Caco-2 (cell line): Measurements from ENCODE around the gene SH3BP4. TPM values are rescaled to one million over a fixed set of nuclear protein-coding genes. Genes with fewer than 3 reads are reported as not detected.

ENCODE experiments used
- BruUV-seq: library from RNA; stranded (reverse); fragments of 400-500 nt; replicated peaks from 2 replicates; lab custom pipeline; 2021; lab: Mats Ljungman, UMichigan
- CTCF ChIA-PET: fragments of 300-600 bp; sonication (Branson Sonifier 250); formaldehyde crosslinking; loops from one replicate; lab custom pipeline; 2022; ENCODE audit warnings: antibody characterized with exemption; lab: Charles Lee
- POLR2A ChIA-PET: fragments of 300-600 bp; sonication (Branson Sonifier 250); formaldehyde crosslinking; loops from one replicate; lab custom pipeline; 2022; ENCODE audit warnings: antibody characterized with exemption; lab: Charles Lee
- DNase-seq, 2 experiments: peaks; one replicate each; pipeline versions ENCODE4 v3.0.0 to v3.0.0-alpha.2; 2020 to 2022
- H3K27me3 ChIP-seq: replicated peaks from 2 replicates; pipeline ENCODE4 v1.6.0; 2011; ENCODE audit warnings: low read length; ENCODE audit not compliant: control insufficient read depth, insufficient read depth
- H3K36me3 ChIP-seq: 2 replicates; pipeline ENCODE4 v1.5.1; 2011; ENCODE audit warnings: low read length; ENCODE audit not compliant: control insufficient read depth, insufficient read depth
- H3K4me1 ChIP-seq: fragments of 250-450 bp; sonication (Bioruptor Pico); 2 replicates; pipeline ENCODE4 v1.5.1; 2020; ENCODE audit warnings: mild to moderate bottlenecking
- H3K4me3 ChIP-seq: 2 replicates; pipeline ENCODE4 v1.5.1; 2011; ENCODE audit warnings: low read depth, mild to moderate bottlenecking, control low read depth, low read length
- H3K9me3 ChIP-seq: fragments of 250-450 bp; sonication (Bioruptor Pico); 2 replicates; pipeline ENCODE4 v1.5.1; 2020; ENCODE audit warnings: mild to moderate bottlenecking, moderate library complexity
- H3K27ac Mint-ChIP-seq: one replicate; pipeline ENCODE4 v1.8.0; 2022; ENCODE audit warnings: mixed read lengths; ENCODE audit not compliant: unreplicated experiment
- H3K27me3 Mint-ChIP-seq: one replicate; pipeline ENCODE4 v1.8.0; 2022; ENCODE audit warnings: mixed read lengths; ENCODE audit not compliant: insufficient read depth, unreplicated experiment
- H3K36me3 Mint-ChIP-seq: one replicate; pipeline ENCODE4 v1.8.0; 2022; ENCODE audit warnings: mild to moderate bottlenecking, mixed read lengths; ENCODE audit not compliant: insufficient read depth, unreplicated experiment
- H3K4me1 Mint-ChIP-seq: one replicate; pipeline ENCODE4 v1.8.0; 2022; ENCODE audit warnings: low read depth, mixed read lengths; ENCODE audit not compliant: unreplicated experiment
- H3K4me3 Mint-ChIP-seq: one replicate; pipeline ENCODE4 v1.8.0; 2022; ENCODE audit warnings: mild to moderate bottlenecking, moderate library complexity, mixed read lengths; ENCODE audit not compliant: unreplicated experiment
- H3K9me3 Mint-ChIP-seq: one replicate; pipeline ENCODE4 v1.8.0; 2022; ENCODE audit warnings: mixed read lengths; ENCODE audit not compliant: unreplicated experiment
- CTCF ChIP-seq, 2 experiments: fragments of 200-600 bp in 1 of 2; IDR thresholded peaks; 1 replicate in 1 of 2; 2 replicates in 1 of 2; pipeline versions ENCODE4 v1.5.1 to v1.8.0; 2011 to 2022; ENCODE audit warnings: antibody characterized with exemption in 1 of 2, control low read depth in 1 of 2, inconsistent platforms in 1 of 2, low read depth in 1 of 2, low read length in 1 of 2, mild to moderate bottlenecking in 1 of 2, moderate library complexity in 1 of 2; ENCODE audit not compliant: insufficient read depth in 1 of 2, severe bottlenecking in 1 of 2, unreplicated experiment in 1 of 2
- intact Hi-C: fragments of 100-400 bp; cut with micrococcal nuclease; formaldehyde crosslinking; loops from one replicate; pipeline ENCODE4 v1.10.0; 2022; ENCODE audit not compliant: unreplicated experiment
- total RNA-seq: library from RNA; stranded (reverse); gene quantifications from 2 replicates; pipeline ENCODE4 v1.2.3, GENCODE V29; 2022

The SH3BP4 gene
- total RNA-seq, 1 experiment from 2014 or later = 29.9 TPM

- Mint-ChIP-seq H3K4me1 (no peaks in the 10 kb centered on the region), H3K27me3 (no peaks in the 10 kb centered on the region), H3K27ac (peak overlapping the region; percentile 59), H3K4me3 (no peak overlapping the region), H3K36me3 (peaks cover 13% of the 10 kb centered on the region), H3K9me3 (no peaks in the 10 kb centered on the region)
- no peak for DNase-seq
- Histone ChIP-seq H3K4me1 (peaks cover 26% of the 10 kb centered on the region), H3K4me3 (no peak overlapping the region), H3K9me3 (no peaks in the 10 kb centered on the region), H3K36me3 (no peaks in the 10 kb centered on the region), H3K27me3 (no peaks in the 10 kb centered on the region)
- ChIA-PET POLR2A (no interaction called here), CTCF (no interaction called here)
- TF ChIP-seq CTCF (IDR thresholded peaks at IDR 0.05; ENCODE audit: insufficient read depth in 1 of 2, low read depth in 1 of 2, low read length in 1 of 2, severe bottlenecking in 1 of 2, unreplicated experiment in 1 of 2) = no peak
- intact Hi-C loops = no loop called here
- BruUV-seq = no TSS peak
These were observed 7.1 kb downstream of the SH3BP4 start for GRCh38 chr2:234958746-234959395.

DNA sequence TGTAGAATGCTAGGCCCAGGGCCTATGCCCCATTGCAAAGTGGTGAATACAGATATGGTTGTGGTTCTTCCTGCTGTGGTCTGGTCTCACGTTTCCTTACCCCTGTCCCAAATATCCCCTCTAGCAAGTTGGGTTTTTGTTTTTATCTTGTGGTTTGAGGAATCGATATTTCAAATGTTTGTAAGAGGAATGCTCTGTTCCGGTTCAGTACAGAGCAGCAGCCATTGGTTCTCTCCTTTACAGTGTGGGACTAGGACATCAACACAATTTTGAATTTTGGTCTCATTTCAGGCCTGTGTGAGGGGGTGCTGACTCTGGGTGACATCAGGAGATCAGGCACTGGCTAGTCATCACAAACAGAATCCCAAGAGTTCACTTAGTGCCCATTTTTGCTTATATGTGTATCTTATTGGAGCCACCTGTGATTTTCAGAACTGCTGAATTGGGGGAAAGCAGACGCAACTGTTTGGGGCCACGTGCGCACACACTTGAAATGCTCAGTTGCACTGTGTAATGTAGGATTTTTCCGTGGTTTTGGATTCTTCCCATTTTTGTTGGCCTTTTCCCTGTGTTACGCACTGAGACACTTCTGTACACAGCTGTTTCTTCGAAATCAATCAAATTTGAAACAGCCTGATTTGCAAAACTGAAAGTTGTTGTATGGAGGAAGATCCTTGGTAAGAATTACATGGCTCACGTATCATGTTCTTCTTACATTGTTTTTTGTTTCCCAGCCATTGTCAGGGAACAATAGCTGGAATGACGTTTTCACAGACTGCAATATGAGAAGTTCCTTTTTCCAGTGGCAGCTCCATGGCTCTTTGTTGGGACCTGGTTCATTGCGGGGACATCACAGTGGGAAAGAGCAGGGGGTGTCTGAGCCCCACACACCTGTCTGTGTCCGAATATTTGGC lies 8.6 kb downstream of the SH3BP4 start:
- Histone ChIP-seq H3K36me3 (no peaks in the 10 kb centered on the region), H3K4me1 (peaks cover 18% of the 10 kb centered on the region), H3K9me3 (no peaks in the 10 kb centered on the region), H3K4me3 (no peak overlapping the region), H3K27me3 (no peaks in the 10 kb centered on the region)
- H3K4me1 Mint-ChIP-seq = no peaks in the 10 kb centered on the region
- intact Hi-C loops = no loop called here
- H3K27ac Mint-ChIP-seq = no peak overlapping the region
- H3K9me3 Mint-ChIP-seq = no peaks in the 10 kb centered on the region
- TF ChIP-seq CTCF (IDR thresholded peaks at IDR 0.05; ENCODE audit: insufficient read depth in 1 of 2, low read depth in 1 of 2, low read length in 1 of 2, severe bottlenecking in 1 of 2, unreplicated experiment in 1 of 2) = no peak
- DNase-seq = no peak
- H3K36me3 Mint-ChIP-seq = peaks cover 16% of the 10 kb centered on the region
- H3K27me3 Mint-ChIP-seq = no peaks in the 10 kb centered on the region
- BruUV-seq = no TSS peak
- ChIA-PET CTCF (no interaction called here), POLR2A (no interaction called here)
- H3K4me3 Mint-ChIP-seq = no peak overlapping the region

GRCh38 chr2:234961784-234962183 lies 10.0 kb downstream of the SH3BP4 start:
- no peak for TF ChIP-seq CTCF (IDR thresholded peaks at IDR 0.05; ENCODE audit: insufficient read depth in 1 of 2, low read depth in 1 of 2, low read length in 1 of 2, severe bottlenecking in 1 of 2, unreplicated experiment in 1 of 2)
- H3K27me3 Mint-ChIP-seq = no peaks in the 10 kb centered on the region
- H3K9me3 Mint-ChIP-seq = no peaks in the 10 kb centered on the region
- H3K4me1 Mint-ChIP-seq = no peaks in the 10 kb centered on the region
- ChIA-PET POLR2A (no interaction called here), CTCF (interaction anchor here (0.6 kb wide), 1 partner anchor 1849 kb away, joined by 4 read pairs; no protein-coding TSS in a partner anchor)
- H3K36me3 Mint-ChIP-seq = peaks cover 19% of the 10 kb centered on the region
- H3K4me3 Mint-ChIP-seq = no peak overlapping the region
- Histone ChIP-seq H3K27me3 (no peaks in the 10 kb centered on the region), H3K4me1 (peaks cover 8% of the 10 kb centered on the region), H3K9me3 (no peaks in the 10 kb centered on the region), H3K4me3 (no peak overlapping the region), H3K36me3 (no peaks in the 10 kb centered on the region)
- no peak overlapping the region for H3K27ac Mint-ChIP-seq
- intact Hi-C loops = no loop called here
- no TSS peak for BruUV-seq
- no peak for DNase-seq
